ENCODE results near the gene DOK5.
A peak's percentile ranks its signal among the peaks of the same experiment; 100 is the strongest.

DOK5 gene

DNA sequence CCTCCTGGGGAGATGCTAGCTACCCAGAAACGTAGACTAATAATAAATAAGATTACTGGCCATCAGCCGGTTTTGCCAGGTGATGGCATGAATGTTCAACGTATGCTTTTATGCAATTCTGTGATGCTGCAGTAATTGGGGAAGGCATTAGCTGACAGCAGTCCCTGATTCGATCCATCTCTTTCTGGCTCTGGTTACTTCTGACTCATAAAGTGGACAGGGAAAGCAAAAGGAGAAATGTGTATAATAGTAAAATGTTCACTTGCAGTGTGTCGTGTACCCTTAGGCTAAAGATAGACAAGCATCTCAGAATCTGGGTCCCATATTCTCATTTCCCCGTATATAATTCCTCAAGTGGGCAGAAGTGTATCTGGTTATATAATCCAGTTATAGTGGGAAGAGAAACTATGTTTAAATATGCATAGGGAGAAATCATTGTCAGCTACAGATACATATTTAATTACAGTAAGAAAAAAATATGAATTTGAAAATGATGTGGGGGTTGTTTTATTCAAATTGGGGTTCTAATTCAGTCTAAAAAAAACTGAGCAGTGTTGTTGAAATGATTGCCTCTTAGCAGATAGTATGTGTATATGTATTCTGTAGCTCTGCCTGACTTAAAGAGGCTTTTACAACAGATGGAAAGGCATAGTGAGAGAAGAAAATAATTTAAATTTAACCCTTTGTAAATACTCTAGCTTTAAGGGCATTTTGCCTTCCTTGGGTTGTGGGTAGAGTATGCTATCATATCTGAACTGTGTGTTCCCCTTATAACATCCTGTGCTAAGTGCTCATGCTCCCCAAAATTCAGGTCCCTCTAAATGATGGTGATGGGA, 40.6 kb downstream of the DOK5 start:
- Histone ChIP-seq H3K9ac (ENCODE audit: low read length) (no peak overlapping the region), H3K9me3 (ENCODE audit: control insufficient read depth, low read length) (no peaks in the 10 kb centered on the region), H3K4me3 (ENCODE audit: low read length) (no peak overlapping the region), H3K27me3 (replicated peaks; ENCODE audit: control insufficient read depth, insufficient read depth, low read length) (no peaks in the 10 kb centered on the region), H3K36me3 (ENCODE audit: control insufficient read depth, insufficient read depth, low read length, severe bottlenecking) (no peaks in the 10 kb centered on the region), H3K4me1 (ENCODE audit: control insufficient read depth, insufficient read depth, low read length) (peaks cover 7% of the 10 kb centered on the region)
- DNase-seq (ENCODE audit: low read depth) = peak; percentile 53

DNA sequence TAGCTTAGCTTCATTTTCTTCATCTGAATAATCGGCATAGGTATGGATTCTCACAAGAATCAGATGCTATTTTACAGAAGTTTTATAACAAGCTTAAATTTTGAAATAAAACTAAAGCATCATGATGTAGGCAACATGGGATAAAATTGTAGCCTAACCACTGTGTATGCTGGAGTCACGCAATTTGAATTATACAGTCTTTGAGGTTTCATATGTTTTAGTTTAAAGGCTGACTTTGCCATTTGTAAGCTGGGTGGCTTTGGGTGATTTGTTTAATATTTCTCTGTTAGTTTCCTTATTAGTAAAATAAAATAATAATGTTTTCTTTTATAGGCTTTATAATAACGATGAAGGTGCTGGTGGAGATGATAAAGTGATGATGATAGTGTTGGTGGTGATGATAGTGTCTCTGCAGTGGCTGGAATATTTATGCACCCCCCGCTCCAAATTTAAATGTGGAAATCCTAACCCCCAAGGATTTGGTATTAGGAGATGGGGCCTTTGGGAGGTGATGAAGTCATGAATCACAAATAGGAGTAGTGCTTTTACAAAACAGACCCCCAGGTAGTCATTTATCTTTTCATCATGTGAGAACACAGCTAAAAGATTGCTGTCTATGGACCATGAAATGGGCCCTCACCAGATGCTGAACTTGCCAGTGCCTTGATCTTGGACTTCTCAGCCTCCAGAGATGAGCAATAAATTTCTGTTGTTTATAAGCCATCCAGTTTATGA, 42.0 kb downstream of the DOK5 start:
- H3K9ac ChIP-seq (ENCODE audit: low read length) = no peak overlapping the region
- H3K27me3 ChIP-seq (replicated peaks; ENCODE audit: control insufficient read depth, insufficient read depth, low read length) = no peaks in the 10 kb centered on the region
- H3K9me3 ChIP-seq (ENCODE audit: control insufficient read depth, low read length) = no peaks in the 10 kb centered on the region
- peak; percentile 41 for DNase-seq (ENCODE audit: low read depth)
- no peak overlapping the region for H3K4me3 ChIP-seq (ENCODE audit: low read length)
- H3K36me3 ChIP-seq (ENCODE audit: control insufficient read depth, insufficient read depth, low read length, severe bottlenecking) = no peaks in the 10 kb centered on the region
- H3K4me1 ChIP-seq (ENCODE audit: control insufficient read depth, insufficient read depth, low read length) = peaks cover 7% of the 10 kb centered on the region

DNA sequence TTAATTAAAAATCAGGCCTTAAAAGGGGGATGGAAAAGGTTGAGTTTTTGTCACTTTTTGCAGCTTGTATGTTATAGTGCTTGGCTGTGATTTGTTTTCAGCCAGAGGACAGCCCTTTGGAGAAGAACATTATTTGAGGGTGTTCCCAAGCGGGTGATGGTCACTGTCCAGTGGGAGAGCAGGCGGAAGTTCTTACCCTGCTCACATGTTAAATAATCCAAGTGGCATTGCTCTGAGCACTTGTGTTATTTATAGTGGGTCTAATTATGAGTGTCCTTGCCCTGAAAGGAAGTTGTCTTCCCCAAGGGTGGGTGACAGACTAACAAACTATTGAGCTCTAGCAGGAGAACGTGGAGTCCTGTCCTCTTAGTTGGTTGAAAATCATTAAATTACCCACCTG, 49.5 kb downstream of the DOK5 start:
- no peaks in the 10 kb centered on the region for H3K9me3 ChIP-seq (ENCODE audit: control insufficient read depth, low read length)
- H3K36me3 ChIP-seq (ENCODE audit: control insufficient read depth, insufficient read depth, low read length, severe bottlenecking) = no peaks in the 10 kb centered on the region
- DNase-seq (ENCODE audit: low read depth) = no peak
- peaks cover 18% of the 10 kb centered on the region for H3K4me1 ChIP-seq (ENCODE audit: control insufficient read depth, insufficient read depth, low read length)
- no peak overlapping the region for H3K4me3 ChIP-seq (ENCODE audit: low read length)
- no peaks in the 10 kb centered on the region for H3K27me3 ChIP-seq (replicated peaks; ENCODE audit: control insufficient read depth, insufficient read depth, low read length)
- H3K9ac ChIP-seq (ENCODE audit: low read length) = no peak overlapping the region

DNA sequence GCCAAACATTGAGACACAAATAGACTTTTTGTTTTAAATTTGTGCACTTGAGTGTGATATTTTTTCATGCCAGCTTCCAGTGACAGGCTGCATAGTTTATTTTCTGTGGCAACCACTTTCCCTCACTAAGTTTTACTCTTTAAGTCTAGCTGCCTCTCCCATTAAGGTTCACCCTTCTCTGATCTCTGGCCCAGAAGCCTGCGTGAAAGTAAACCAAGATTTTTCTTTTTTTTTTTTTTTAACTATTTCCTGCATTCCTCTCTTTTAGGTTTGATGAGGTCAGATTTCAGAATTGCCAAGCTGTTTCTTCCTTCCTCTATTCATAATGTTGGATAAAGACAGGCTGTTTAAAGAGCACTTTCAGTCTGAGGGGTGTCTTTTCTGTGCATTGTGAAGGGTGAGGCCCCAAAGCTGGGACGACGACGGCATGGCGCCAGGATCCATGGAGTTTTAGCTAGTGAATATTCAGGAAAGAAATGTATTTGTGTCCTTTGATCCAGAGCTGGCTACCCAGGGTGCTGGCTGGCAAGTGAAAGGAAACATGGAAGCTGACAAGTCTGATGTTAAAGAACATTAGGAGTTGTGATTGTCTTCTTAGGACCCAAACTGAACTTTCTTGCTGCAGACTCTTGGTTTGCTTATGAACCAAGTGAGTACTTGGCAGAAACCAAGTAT, 50.7 kb downstream of the DOK5 start:
- Histone ChIP-seq H3K36me3 (ENCODE audit: control insufficient read depth, insufficient read depth, low read length, severe bottlenecking) (no peaks in the 10 kb centered on the region), H3K9ac (ENCODE audit: low read length) (no peak overlapping the region), H3K4me1 (ENCODE audit: control insufficient read depth, insufficient read depth, low read length) (peaks cover 15% of the 10 kb centered on the region), H3K9me3 (ENCODE audit: control insufficient read depth, low read length) (peaks cover 11% of the 10 kb centered on the region), H3K27me3 (replicated peaks; ENCODE audit: control insufficient read depth, insufficient read depth, low read length) (no peaks in the 10 kb centered on the region), H3K4me3 (ENCODE audit: low read length) (no peak overlapping the region)
- DNase-seq (ENCODE audit: low read depth) = peak; percentile 37

DNA sequence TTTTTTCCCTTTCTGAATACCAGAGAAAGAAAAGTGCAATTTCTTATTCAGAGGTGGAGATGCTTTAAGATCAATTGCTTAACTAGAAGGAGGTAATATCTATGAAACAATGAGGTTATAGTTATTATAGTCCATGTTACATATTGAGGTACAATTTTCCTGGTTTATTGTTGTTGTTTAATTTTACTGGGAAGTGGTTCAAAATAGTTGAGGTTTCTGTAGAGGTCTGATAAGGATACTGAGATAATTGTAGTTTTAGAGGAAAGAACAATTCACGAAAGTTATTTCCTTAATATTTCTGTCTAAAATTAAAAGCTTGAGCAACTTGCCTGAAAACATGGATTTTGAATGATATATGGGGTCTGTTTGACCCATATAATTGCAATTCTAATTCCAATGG, 51.4 kb downstream of the DOK5 start:
- Histone ChIP-seq H3K36me3 (ENCODE audit: control insufficient read depth, insufficient read depth, low read length, severe bottlenecking) (no peaks in the 10 kb centered on the region), H3K9ac (ENCODE audit: low read length) (no peak overlapping the region), H3K4me3 (ENCODE audit: low read length) (no peak overlapping the region), H3K27me3 (replicated peaks; ENCODE audit: control insufficient read depth, insufficient read depth, low read length) (no peaks in the 10 kb centered on the region), H3K9me3 (ENCODE audit: control insufficient read depth, low read length) (peaks cover 12% of the 10 kb centered on the region), H3K4me1 (ENCODE audit: control insufficient read depth, insufficient read depth, low read length) (peaks cover 15% of the 10 kb centered on the region)
- DNase-seq (ENCODE audit: low read depth) = peak; percentile 36

DNA sequence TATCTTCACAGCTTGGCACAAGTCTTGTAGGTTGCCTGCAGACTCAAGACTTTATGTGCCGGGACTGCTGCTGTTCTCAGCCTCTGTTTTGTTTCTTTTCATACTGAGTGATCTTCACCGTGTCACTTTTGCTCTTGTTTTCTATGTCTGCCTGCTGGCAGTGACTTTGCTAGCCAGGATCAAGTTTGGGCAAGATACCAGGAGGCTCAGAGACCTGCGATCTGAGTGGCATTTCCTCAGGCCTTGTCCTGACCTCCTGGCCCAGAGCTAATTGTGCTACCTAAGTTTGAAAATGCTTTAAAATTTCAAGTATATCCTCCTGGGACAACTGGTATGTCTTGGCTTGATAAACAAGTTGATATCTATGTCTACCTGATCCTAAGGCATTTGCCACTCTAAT, 57.2 kb downstream of the DOK5 start:
- Histone ChIP-seq H3K9ac (ENCODE audit: low read length) (no peak overlapping the region), H3K4me3 (ENCODE audit: low read length) (no peak overlapping the region)
- DNase-seq (ENCODE audit: low read depth) = no peak

DNA sequence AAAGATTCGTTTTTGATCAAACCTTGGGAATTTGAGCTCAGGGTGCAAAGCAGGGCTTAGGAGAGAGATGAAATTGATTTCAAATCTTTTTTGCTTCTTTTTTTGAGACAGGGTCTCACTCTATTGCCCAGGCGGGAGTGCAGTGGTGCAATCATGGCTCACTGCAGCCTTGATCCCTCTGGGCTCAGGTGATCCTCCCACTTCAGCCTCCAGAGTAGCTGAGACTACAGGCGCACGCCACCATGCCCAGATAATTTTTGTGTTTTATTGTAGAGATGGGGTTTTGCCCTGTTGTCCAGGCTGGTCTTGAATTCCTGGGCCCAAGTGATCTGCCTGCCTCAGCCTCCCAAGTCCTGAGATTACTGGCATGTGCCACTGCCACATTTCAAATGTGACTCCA, 58.7 kb downstream of the DOK5 start:
- Histone ChIP-seq H3K4me3 (ENCODE audit: low read length) (no peak overlapping the region), H3K27me3 (replicated peaks; ENCODE audit: control insufficient read depth, insufficient read depth, low read length) (no peaks in the 10 kb centered on the region), H3K4me1 (ENCODE audit: control insufficient read depth, insufficient read depth, low read length) (peaks cover 12% of the 10 kb centered on the region), H3K36me3 (ENCODE audit: control insufficient read depth, insufficient read depth, low read length, severe bottlenecking) (no peaks in the 10 kb centered on the region), H3K9ac (ENCODE audit: low read length) (no peak overlapping the region), H3K9me3 (ENCODE audit: control insufficient read depth, low read length) (peaks cover 20% of the 10 kb centered on the region)
- no peak for DNase-seq (ENCODE audit: low read depth)

More for the DNA sequence above, 57.2 kb downstream of the DOK5 start:
- peaks cover 12% of the 10 kb centered on the region for H3K9me3 ChIP-seq (ENCODE audit: control insufficient read depth, low read length)
- H3K36me3 ChIP-seq (ENCODE audit: control insufficient read depth, insufficient read depth, low read length, severe bottlenecking) = no peaks in the 10 kb centered on the region
- H3K4me1 ChIP-seq (ENCODE audit: control insufficient read depth, insufficient read depth, low read length) = peaks cover 12% of the 10 kb centered on the region
- H3K27me3 ChIP-seq (replicated peaks; ENCODE audit: control insufficient read depth, insufficient read depth, low read length) = no peaks in the 10 kb centered on the region

DNA sequence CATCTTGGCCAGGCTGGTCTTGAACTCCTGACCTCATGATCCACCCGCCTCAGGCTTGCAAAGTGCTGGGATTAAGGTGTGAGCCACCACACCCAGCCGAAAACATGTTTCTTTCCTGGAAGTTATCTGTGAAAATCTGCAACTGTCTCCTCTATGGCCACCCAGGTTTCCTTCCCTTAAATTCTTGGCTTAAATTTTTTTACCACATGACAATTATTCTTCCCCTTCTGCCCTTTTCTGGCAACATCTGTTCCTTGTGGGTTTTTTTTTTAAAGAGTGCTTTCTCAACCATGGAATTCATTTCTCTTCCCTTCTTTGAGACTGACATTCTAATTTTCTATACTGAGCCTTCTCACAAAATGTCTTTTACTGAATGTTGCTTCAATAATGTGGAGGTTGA, 59.6 kb downstream of the DOK5 start:
- H3K36me3 ChIP-seq (ENCODE audit: control insufficient read depth, insufficient read depth, low read length, severe bottlenecking) = no peaks in the 10 kb centered on the region
- no peak overlapping the region for H3K4me3 ChIP-seq (ENCODE audit: low read length)
- H3K9ac ChIP-seq (ENCODE audit: low read length) = no peak overlapping the region
- peaks cover 12% of the 10 kb centered on the region for H3K4me1 ChIP-seq (ENCODE audit: control insufficient read depth, insufficient read depth, low read length)
- no peaks in the 10 kb centered on the region for H3K27me3 ChIP-seq (replicated peaks; ENCODE audit: control insufficient read depth, insufficient read depth, low read length)
- H3K9me3 ChIP-seq (ENCODE audit: control insufficient read depth, low read length) = peaks cover 20% of the 10 kb centered on the region
- peak; percentile 66 for DNase-seq (ENCODE audit: low read depth)

DNA sequence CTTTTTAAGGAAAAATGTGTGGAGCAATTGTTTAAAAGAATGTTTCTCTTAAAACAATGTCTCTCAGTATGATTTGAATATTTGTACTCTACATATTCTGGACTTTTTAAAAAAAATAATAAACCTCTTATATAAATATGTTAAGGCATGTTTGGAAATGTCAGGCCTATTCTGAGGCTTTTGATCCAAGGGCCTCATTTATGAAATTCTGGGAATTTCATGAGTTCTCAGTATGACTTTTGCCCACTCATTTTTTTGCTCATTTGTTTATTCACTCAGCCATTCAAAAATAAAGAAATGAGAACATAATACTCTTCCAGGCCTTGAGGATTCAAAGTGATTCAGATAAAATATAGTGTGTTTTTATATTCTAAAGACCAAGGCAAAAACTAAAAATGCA, 60.4 kb downstream of the DOK5 start:
- Histone ChIP-seq H3K36me3 (ENCODE audit: control insufficient read depth, insufficient read depth, low read length, severe bottlenecking) (no peaks in the 10 kb centered on the region), H3K9ac (ENCODE audit: low read length) (no peak overlapping the region), H3K27me3 (replicated peaks; ENCODE audit: control insufficient read depth, insufficient read depth, low read length) (no peaks in the 10 kb centered on the region), H3K4me3 (ENCODE audit: low read length) (no peak overlapping the region), H3K9me3 (ENCODE audit: control insufficient read depth, low read length) (peaks cover 13% of the 10 kb centered on the region), H3K4me1 (ENCODE audit: control insufficient read depth, insufficient read depth, low read length) (peaks cover 12% of the 10 kb centered on the region)
- peak; percentile 44 for DNase-seq (ENCODE audit: low read depth)

DNA sequence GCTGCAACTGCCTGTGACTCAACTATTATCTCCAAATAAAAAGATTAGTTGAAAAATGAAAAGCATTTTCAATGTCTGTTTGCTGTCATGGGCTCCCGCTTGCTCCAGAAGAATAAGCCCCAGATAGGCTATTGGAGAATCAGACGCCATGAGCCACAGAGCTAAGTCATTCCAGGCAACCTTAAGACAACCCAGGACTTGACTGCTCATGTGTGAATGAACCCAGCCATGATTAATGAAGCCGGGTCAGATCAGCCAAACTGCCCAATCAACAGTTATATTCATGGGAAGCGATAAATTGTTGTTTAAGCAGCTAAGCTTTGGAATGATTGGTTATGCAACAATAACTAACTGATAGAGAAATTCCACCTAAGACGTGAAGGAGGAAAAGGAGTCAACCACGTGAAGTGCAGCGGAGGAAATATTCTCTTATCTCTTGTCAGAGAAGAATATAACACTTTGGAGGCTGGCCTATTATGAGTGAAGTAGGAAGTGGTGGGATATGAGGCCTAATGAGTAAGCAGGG, 64.2 kb downstream of the DOK5 start:
- no peaks in the 10 kb centered on the region for H3K36me3 ChIP-seq (ENCODE audit: control insufficient read depth, insufficient read depth, low read length, severe bottlenecking)
- no peaks in the 10 kb centered on the region for H3K27me3 ChIP-seq (replicated peaks; ENCODE audit: control insufficient read depth, insufficient read depth, low read length)
- peaks cover 12% of the 10 kb centered on the region for H3K4me1 ChIP-seq (ENCODE audit: control insufficient read depth, insufficient read depth, low read length)
- no peak overlapping the region for H3K9ac ChIP-seq (ENCODE audit: low read length)
- no peak overlapping the region for H3K4me3 ChIP-seq (ENCODE audit: low read length)
- no peak for DNase-seq (ENCODE audit: low read depth)
- peaks cover 11% of the 10 kb centered on the region for H3K9me3 ChIP-seq (ENCODE audit: control insufficient read depth, low read length)

DNA sequence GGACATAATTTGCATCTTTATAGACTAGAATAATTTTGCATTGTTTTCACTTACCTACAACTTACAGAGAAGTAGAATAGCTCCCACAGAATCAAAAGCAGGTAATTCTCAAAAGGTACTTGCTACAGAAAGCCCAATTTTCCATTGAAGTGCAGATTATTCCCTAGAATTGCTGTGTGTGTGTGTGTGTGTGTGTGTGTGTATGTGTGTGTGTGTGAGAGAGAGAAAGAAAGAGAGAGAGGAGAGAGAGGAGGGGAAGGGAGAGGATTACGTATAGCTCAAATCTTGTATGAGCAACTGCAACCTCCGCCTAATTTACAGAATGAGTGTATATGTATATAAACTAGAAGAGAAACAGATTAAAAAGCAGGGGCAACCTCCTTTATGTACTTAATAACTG, 68.0 kb downstream of the DOK5 start:
- no peak overlapping the region for H3K4me3 ChIP-seq (ENCODE audit: low read length)
- H3K4me1 ChIP-seq (ENCODE audit: control insufficient read depth, insufficient read depth, low read length) = no peaks in the 10 kb centered on the region
- peaks cover 8% of the 10 kb centered on the region for H3K9me3 ChIP-seq (ENCODE audit: control insufficient read depth, low read length)
- no peaks in the 10 kb centered on the region for H3K36me3 ChIP-seq (ENCODE audit: control insufficient read depth, insufficient read depth, low read length, severe bottlenecking)
- no peak overlapping the region for H3K9ac ChIP-seq (ENCODE audit: low read length)
- DNase-seq (ENCODE audit: low read depth) = no peak
- H3K27me3 ChIP-seq (replicated peaks; ENCODE audit: control insufficient read depth, insufficient read depth, low read length) = no peaks in the 10 kb centered on the region
